Measurements from ENCODE around the gene RPL35.
A peak's percentile ranks its signal among the peaks of the same experiment; 100 is the strongest.

The RPL35 gene

GRCh38 chr9:124813501-124814163, 48.1 kb downstream of the RPL35 start:
- ChIA-PET POLR2A (no interaction called here), CTCF (interaction anchor here (0.7 to 8.5 kb wide), 9 partner anchors 13 to 42 kb away, joined by 3 to 85 read pairs (median 5); partner anchors contain the start of genes NR6A1 and WDR38)
- H3K4me3 ChIP-seq (ENCODE audit: low read depth, low read length), result no peak overlapping the region
- TF ChIP-seq CTCF (IDR thresholded peaks at IDR 0.05; ENCODE audit: insufficient read depth, low read length, missing control alignments), result no peak
- no peak for DNase-seq (ENCODE audit: low read depth, low spot score)

GRCh38 chr9:124813041-124813440, 48.7 kb downstream of the RPL35 start:
- ChIA-PET CTCF (interaction anchor here (1.4 to 8.5 kb wide), 6 partner anchors 17 to 43 kb away, joined by 4 to 85 read pairs (median 10); partner anchors contain the start of genes NR6A1 and WDR38), POLR2A (no interaction called here)
- DNase-seq (ENCODE audit: low read depth, low spot score), result no peak

DNA sequence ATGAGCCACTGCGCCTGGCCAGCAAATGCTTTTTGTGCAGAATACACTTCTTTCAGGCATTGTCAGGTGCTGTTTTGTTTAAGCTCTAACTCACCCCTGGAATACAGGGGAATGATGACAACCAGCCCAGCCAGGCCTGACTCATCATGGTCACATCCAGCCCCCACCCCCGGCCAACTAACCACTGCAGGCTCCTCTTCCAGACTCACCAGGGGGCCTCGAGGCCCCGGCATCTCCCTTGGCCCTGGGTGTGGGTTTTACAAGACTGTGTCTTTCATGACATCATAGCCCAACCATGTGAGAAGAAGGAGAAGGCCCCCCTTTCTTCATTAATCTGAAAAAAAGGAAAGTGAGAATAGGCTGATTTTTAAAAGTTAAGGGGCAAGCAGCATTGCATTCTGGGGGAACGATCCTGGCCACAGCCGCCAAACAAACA, 49.3 kb downstream of the RPL35 start:
- CTCF ChIA-PET, result interaction anchor here (1.1 to 8.5 kb wide), 7 partner anchors 11 to 41 kb away, joined by 3 to 85 read pairs (median 7); partner anchors contain the start of genes NR6A1, OLFML2A and WDR38
- DNase-seq (ENCODE audit: low read depth, low spot score), result peak; percentile 92
- H3K4me3 ChIP-seq (ENCODE audit: low read depth, low read length), result no peak overlapping the region
- TF ChIP-seq CTCF (IDR thresholded peaks at IDR 0.05; ENCODE audit: insufficient read depth, low read length, missing control alignments), result peak; percentile 15
- POLR2A ChIA-PET, result interaction anchor here (0.8 kb wide), 1 partner anchor 50 kb away, joined by 3 read pairs; no protein-coding TSS in a partner anchor

More at GRCh38 chr9:124813041-124813440, 48.7 kb downstream of the RPL35 start:
- TF ChIP-seq CTCF (IDR thresholded peaks at IDR 0.05; ENCODE audit: insufficient read depth, low read length, missing control alignments), result no peak
- H3K4me3 ChIP-seq (ENCODE audit: low read depth, low read length), result no peak overlapping the region

- POLR2A ChIA-PET, result interaction anchor here (0.5 to 1.0 kb wide), 2 partner anchors 44 to 962 kb away, joined by 3 read pairs; no protein-coding TSS in a partner anchor
- TF ChIP-seq CTCF (IDR thresholded peaks at IDR 0.05; ENCODE audit: insufficient read depth, low read length, missing control alignments), result no peak
- peak; percentile 51 for DNase-seq (ENCODE audit: low read depth, low spot score)
- no peak overlapping the region for H3K4me3 ChIP-seq (ENCODE audit: low read depth, low read length)
- CTCF ChIA-PET, result interaction anchor here (0.8 to 8.5 kb wide), 9 partner anchors 11 to 67 kb away, joined by 3 to 85 read pairs (median 5); partner anchors contain the start of genes NR6A1 and WDR38
Observed at GRCh38 chr9:124810663-124811355, 50.9 kb downstream of the RPL35 start.

DNA sequence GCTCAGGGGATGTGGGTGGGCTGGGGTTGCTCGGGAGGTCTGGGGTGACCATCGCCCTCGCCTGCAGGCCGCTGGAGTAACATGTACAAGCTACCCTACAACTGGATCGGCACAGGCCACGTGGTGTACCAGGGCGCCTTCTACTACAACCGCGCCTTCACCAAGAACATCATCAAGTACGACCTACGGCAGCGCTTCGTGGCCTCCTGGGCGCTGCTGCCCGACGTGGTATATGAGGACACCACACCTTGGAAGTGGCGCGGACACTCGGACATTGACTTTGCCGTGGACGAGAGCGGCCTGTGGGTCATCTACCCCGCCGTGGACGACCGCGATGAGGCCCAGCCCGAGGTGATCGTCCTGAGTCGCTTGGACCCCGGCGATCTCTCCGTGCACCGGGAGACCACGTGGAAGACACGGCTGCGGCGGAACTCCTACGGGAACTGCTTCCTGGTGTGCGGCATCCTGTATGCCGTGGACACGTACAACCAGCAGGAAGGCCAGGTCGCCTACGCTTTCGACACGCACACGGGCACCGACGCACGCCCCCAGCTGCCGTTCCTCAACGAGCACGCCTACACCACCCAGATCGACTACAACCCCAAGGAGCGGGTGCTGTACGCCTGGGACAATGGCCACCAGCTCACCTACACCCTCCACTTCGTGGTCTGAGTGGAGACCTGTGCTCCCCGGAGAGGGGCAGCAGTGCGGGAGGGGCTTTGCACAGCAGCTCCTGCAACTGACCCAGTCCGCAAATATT, 51.8 kb downstream of the RPL35 start:
- POLR2A ChIA-PET, result no interaction called here
- H3K4me3 ChIP-seq (ENCODE audit: low read depth, low read length), result no peak overlapping the region
- CTCF ChIA-PET, result interaction anchor here (1.0 to 8.5 kb wide), 6 partner anchors 13 to 43 kb away, joined by 4 to 85 read pairs (median 6); partner anchors contain the start of genes NR6A1 and WDR38
- DNase-seq (ENCODE audit: low read depth, low spot score), result no peak
- TF ChIP-seq CTCF (IDR thresholded peaks at IDR 0.05; ENCODE audit: insufficient read depth, low read length, missing control alignments), result no peak
